Measurements from ENCODE around the gene F2RL3.

F2RL3 gene

GRCh38 chr19:16875584-16876555 is 12.9 kb upstream of the F2RL3 start:
- peak; percentile 86 for DNase-seq (ENCODE audit: low spot score)

GRCh38 chr19:16876904-16877361 is 11.9 kb upstream of the F2RL3 start:
- DNase-seq (ENCODE audit: low spot score) = peak; percentile 98

DNA sequence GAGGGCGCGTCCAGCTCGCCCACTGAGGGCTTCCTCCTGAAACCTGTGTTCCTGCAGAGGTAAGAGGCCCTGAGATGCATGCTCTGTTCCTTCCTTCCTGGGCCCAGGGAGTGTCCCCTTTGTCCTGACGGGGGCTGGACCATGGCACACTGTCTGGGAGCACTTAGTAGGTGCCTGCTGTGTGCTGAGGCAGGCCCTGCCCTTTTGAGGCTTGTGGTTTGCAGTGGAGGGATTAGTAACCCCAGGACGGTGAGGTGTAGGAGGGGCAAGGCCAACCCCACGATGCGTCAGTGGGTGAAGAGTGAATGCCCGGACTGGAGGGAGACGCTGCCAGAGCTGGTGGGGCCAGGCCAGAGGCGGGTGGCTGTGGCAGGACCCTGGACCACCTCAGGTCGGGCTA is 11.2 kb upstream of the F2RL3 start:
- peak; percentile 57 for DNase-seq (ENCODE audit: low spot score)

GRCh38 chr19:16878181-16878965 is 10.4 kb upstream of the F2RL3 start:
- no peak for DNase-seq (ENCODE audit: low spot score)

- no peak for DNase-seq (ENCODE audit: low spot score)
Measured at GRCh38 chr19:16880884-16881554, 7.8 kb upstream of the F2RL3 start.

- no peak for DNase-seq (ENCODE audit: low spot score)
Measured at GRCh38 chr19:16882146-16882545, 6.7 kb upstream of the F2RL3 start.

GRCh38 chr19:16883522-16883921 is 5.3 kb upstream of the F2RL3 start:
- DNase-seq (ENCODE audit: low spot score) = no peak

- DNase-seq (ENCODE audit: low spot score) = no peak
Measured at GRCh38 chr19:16885166-16885565, 3.6 kb upstream of the F2RL3 start.

- no peak for DNase-seq (ENCODE audit: low spot score)
Measured at GRCh38 chr19:16886305-16886880, 2.4 kb upstream of the F2RL3 start.

DNA sequence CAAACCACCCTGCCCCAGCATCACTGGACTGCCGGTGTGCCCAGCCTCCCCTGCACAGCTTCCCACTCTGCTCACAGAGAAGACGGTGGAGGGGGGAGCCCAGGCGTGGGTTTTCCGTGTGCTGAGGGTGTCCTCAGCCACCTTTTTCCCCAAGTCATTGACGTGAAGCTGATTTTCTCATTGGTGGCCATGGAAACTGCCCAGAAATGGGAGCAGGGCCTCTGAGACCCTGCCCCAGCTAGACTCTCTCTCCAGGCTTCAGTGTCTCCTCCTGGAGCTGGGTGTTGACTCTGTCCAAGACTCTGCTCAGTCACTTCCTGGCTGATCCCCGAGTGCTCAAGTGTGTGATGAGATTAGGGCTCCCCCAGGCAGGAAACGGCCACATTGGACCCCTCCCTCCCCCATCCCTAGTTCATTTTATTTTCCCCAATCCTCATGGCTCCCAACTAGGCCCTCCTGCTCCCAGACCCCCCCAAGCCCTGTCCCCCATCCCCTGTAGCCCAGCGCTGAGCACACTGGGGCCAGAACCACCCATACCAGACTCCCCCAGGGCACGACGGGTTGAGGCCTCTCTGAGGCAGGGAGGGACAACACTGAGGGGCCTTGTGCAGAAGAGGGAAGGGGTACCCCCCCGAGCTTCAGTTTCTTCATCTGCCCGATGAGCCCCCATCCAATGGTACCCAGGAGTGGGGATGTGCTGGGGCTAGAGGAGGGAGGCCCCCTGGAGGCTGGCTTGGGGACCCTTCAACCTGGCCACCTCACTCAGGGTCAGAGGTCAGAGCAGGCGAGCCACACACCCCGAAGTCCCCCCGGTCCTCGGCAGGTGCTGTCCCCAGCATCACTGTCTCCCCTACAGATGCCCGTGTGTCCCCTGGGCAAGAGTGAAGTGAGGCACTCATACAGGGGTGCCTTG is 1.2 kb upstream of the F2RL3 start:
- DNase-seq (ENCODE audit: low spot score) = no peak

GRCh38 chr19:16889366-16889882 is 625 bp downstream of the F2RL3 start:
- DNase-seq (ENCODE audit: low spot score) = no peak

GRCh38 chr19:16889883-16890460 is 1.2 kb downstream of the F2RL3 start:
- DNase-seq (ENCODE audit: low spot score) = no peak

DNA sequence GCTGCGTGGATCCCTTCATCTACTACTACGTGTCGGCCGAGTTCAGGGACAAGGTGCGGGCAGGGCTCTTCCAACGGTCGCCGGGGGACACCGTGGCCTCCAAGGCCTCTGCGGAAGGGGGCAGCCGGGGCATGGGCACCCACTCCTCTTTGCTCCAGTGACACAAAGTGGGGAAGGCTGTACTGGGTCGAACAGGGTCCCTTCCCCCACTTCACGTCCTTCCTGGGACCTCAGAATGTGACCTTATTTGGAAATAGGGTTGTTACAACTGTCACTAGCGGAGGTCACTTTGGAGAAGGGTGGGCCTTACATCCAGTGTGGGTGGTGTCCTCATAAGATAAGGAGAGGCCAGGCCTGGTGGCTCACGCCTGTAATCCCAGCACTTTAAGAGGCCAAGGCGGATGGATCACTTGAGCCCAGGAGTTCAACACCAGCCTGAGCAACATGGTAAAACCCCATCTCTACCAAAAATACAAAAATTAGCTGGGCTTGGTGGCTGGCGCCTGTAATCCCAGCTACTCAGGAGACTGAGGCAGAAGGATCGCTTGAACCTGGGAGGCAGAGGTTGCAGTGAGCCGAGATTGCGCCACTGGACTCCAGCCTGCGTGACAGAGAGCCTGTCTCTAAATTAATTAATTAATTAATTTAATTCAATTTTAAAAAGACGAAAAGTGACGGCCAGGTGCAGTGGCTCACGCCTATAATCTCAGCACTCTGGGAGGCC is 1.8 kb downstream of the F2RL3 start:
- no peak for DNase-seq (ENCODE audit: low spot score)

- DNase-seq (ENCODE audit: low spot score) = no peak
Measured at GRCh38 chr19:16891696-16892382, 3.0 kb downstream of the F2RL3 start.

DNA sequence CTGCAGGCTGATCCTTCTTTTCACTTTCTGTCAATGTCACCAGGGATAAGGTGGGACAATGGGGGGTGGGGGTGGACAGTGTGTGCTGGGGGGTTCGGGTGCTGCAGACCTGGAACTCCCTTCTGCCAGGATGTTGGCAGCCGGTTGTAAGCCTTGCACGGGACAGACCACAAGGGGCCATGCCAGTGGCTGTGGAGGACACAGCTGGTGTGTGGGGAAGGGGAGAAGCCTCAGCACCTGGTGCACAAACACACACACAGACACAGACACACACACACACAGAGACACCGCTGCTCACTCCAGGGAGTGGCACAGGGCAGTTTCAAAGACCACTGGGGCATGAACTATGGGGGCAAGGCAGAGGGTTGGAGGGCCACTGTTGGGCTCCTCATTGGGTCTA is 3.6 kb downstream of the F2RL3 start:
- no peak for DNase-seq (ENCODE audit: low spot score)

- DNase-seq (ENCODE audit: low spot score) = no peak
Measured at GRCh38 chr19:16892868-16893685, 4.3 kb downstream of the F2RL3 start.

DNA sequence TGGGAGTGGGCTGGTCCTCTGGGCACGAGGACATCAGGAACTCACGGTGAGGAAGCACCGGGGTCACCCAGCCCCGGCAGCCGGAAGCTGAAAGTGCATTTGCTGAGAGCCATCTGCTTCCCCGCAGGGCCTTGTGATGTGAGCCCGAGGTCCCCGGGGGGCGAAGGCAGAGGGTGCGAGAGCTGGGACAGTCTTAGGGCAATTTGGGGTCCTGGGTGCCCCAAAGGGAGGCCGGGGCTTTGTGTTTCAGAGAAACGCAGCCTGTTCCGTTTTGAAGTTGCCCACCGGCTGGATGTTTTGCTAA is 4.8 kb downstream of the F2RL3 start:
- DNase-seq (ENCODE audit: low spot score) = no peak

- no peak for DNase-seq (ENCODE audit: low spot score)
Measured at GRCh38 chr19:16894080-16894479, 5.3 kb downstream of the F2RL3 start.

All from SW480 (cell line).